ENCODE data around the gene IARS2. TPM values are rescaled to one million over a fixed set of nuclear protein-coding genes. Genes with fewer than 3 reads are reported as not detected.

The IARS2 gene
- total and polyA plus RNA-seq, 2 donors (not counting 3 experiments of a cell fraction or from before 2014, with no cell fraction given) = 15.5 to 62.8 TPM

- H3K27ac ChIP-seq (ENCODE audit: insufficient read depth, low read depth, low read length) = no peak overlapping the region
- dilution Hi-C loops (cut with MboI; ENCODE audit: extremely low pct_ligation_motif_present, low sequenced_read_pairs) = no loop called here
- H3K9me3 ChIP-seq (replicated peaks; ENCODE audit: control insufficient read depth, insufficient read depth, low read length) = no peaks in the 10 kb centered on the region
- no peak overlapping the region for H3K4me3 ChIP-seq (replicated peaks in 1 of 3; ENCODE audit: insufficient read depth in 1 of 3, low read depth in 1 of 3, low read length in 3 of 3)
- CTCF ChIA-PET = no interaction called here
- H3K36me3 ChIP-seq (ENCODE audit: control insufficient read depth in 2 of 2, extremely low read depth in 1 of 2, insufficient read depth in 2 of 2, low read length in 2 of 2) = peaks cover 3 to 7% of the 10 kb centered on the region in 2 experiments
- BruUV-seq (replicated peaks) = no TSS peak
- no peak for FAIRE-seq
- POLR2A ChIA-PET = no interaction called here
- no peak overlapping the region for H3K9ac ChIP-seq (replicated peaks; ENCODE audit: extremely low read depth, insufficient read depth, low read length)
- no peak for DNase-seq (ENCODE audit: low read depth, low spot score)
- H3K79me2 ChIP-seq (ENCODE audit: control insufficient read depth, insufficient read depth, low read length) = no peaks in the 10 kb centered on the region
- no peak overlapping the region for H3K4me2 ChIP-seq (ENCODE audit: insufficient read depth, low read length)
- no peaks in the 10 kb centered on the region for H3K9me1 ChIP-seq (replicated peaks; ENCODE audit: control insufficient read depth, extremely low read depth, insufficient read depth, low read length)
- no peaks in the 10 kb centered on the region for H4K20me1 ChIP-seq (replicated peaks; ENCODE audit: control insufficient read depth, extremely low read depth, insufficient read depth, low read length)
- intact Hi-C loops (cut with micrococcal nuclease) = no loop called here
- H3K27me3 ChIP-seq (ENCODE audit: control insufficient read depth in 2 of 2, insufficient read depth in 2 of 2, low read length in 2 of 2) = no peaks in the 10 kb centered on the region
- H2AFZ ChIP-seq (ENCODE audit: low read depth, low read length) = no peak overlapping the region
- H3K4me1 ChIP-seq (ENCODE audit: control insufficient read depth, extremely low read depth, insufficient read depth, low read length) = peaks cover 4% of the 10 kb centered on the region
- TF ChIP-seq MAX (IDR thresholded peaks at IDR 0.05; ENCODE audit: insufficient read depth, insufficient read length) (no peak), POLR2AphosphoS5 (IDR thresholded peaks at IDR 0.05; ENCODE audit: insufficient read depth, low read depth, low read length) (no peak), FOS (IDR thresholded peaks at IDR 0.05; ENCODE audit: borderline replicate concordance, insufficient read depth, low read length) (no peak), CTCF (IDR thresholded peaks at IDR 0.05; ENCODE audit: extremely low read depth in 1 of 2, insufficient read depth in 1 of 2, low read depth in 1 of 2, low read length in 2 of 2) (no peak), GATA2 (IDR thresholded peaks at IDR 0.05; ENCODE audit: insufficient read depth, insufficient read length, low read depth, low read length) (no peak), EZH2 (IDR thresholded peaks at IDR 0.05; ENCODE audit: borderline replicate concordance, low read depth, low read length, severe bottlenecking) (no peak), MYC (IDR thresholded peaks at IDR 0.05; ENCODE audit: low read depth, low read length) (no peak), JUN (IDR thresholded peaks at IDR 0.05; ENCODE audit: borderline replicate concordance, insufficient read depth, insufficient read length, low read depth) (no peak), POLR2A (IDR thresholded peaks at IDR 0.05; ENCODE audit: low read depth, low read length) (no peak)
Observed at GRCh38 chr1:220062629-220063028, 31.3 kb upstream of the IARS2 start.

Measured in endothelial cell of umbilical vein (primary cell).